Osteoblast (primary cell): Measurements from ENCODE around the gene C17orf50. TPM values are rescaled to one million over a fixed set of nuclear protein-coding genes. Genes with fewer than 3 reads are reported as not detected.
A peak's percentile ranks its signal among the peaks of the same experiment; 100 is the strongest.

ENCODE experiments used
- DNase-seq: peaks from one replicate; pipeline ENCODE4 v3.0.0; 2011; ENCODE audit warnings: low spot score, mixed read lengths; ENCODE audit not compliant: insufficient read length; ENCODE audit errors: missing footprints
- H2AFZ ChIP-seq: 2 replicates; pipeline ENCODE4 v1.6.0; 2011; ENCODE audit warnings: mild to moderate bottlenecking, low read length
- H3K27ac ChIP-seq: 2 replicates; pipeline ENCODE4 v1.5.1; 2011; ENCODE audit warnings: mild to moderate bottlenecking, low read depth, low read length, moderate library complexity
- H3K27me3 ChIP-seq: 2 replicates; pipeline ENCODE4 v1.6.0; 2012; ENCODE audit warnings: mild to moderate bottlenecking, control low read depth, inconsistent platforms, low read length, moderate library complexity; ENCODE audit not compliant: insufficient read depth
- H3K36me3 ChIP-seq: 2 replicates; pipeline ENCODE4 v1.5.1; 2011; ENCODE audit warnings: mild to moderate bottlenecking, low read length, control low read depth, moderate library complexity; ENCODE audit not compliant: insufficient read depth
- H3K4me1 ChIP-seq: 2 replicates; pipeline ENCODE4 v1.5.1; 2011; ENCODE audit warnings: mild to moderate bottlenecking, low read length, control low read depth, moderate library complexity; ENCODE audit not compliant: insufficient read depth
- H3K4me2 ChIP-seq: 2 replicates; pipeline ENCODE4 v1.6.0; 2011; ENCODE audit warnings: mild to moderate bottlenecking, low read length; ENCODE audit not compliant: insufficient read depth
- H3K4me3 ChIP-seq: fragments of 200-600 bp; sonication (generic); 3 replicates; pipeline ENCODE4 v1.5.1; 2012; ENCODE audit warnings: mild to moderate bottlenecking, low read length, inconsistent platforms; ENCODE audit not compliant: insufficient read depth
- H3K79me2 ChIP-seq: 2 replicates; pipeline ENCODE4 v1.6.0; 2012; ENCODE audit warnings: mild to moderate bottlenecking, low read length, control low read depth, inconsistent platforms; ENCODE audit not compliant: insufficient read depth
- H3K9me3 ChIP-seq: 2 replicates; pipeline ENCODE4 v1.5.1; 2011; ENCODE audit warnings: low read depth, low read length, control low read depth
- H4K20me1 ChIP-seq: 2 replicates; pipeline ENCODE4 v1.6.0; 2012; ENCODE audit warnings: mild to moderate bottlenecking, low read length, control low read depth; ENCODE audit not compliant: insufficient read depth
- CTCF ChIP-seq: IDR thresholded peaks from 2 replicates; pipeline ENCODE4 v1.5.1; 2011; ENCODE audit warnings: mild to moderate bottlenecking, low read depth, low read length, moderate library complexity; ENCODE audit errors: extremely low read depth
- total RNA-seq: library from RNA; depleted of rRNA; stranded (reverse); fragments of >200 nt; gene quantifications from 2 replicates; pipeline ENCODE4 v1.2.3, GENCODE V29; 2012

C17orf50 gene
- total RNA-seq, 1 donor = not detected

GRCh38 chr17:35732806-35733136 is 27.9 kb upstream of the C17orf50 start:
- H3K79me2 ChIP-seq = no peaks in the 10 kb centered on the region
- H3K9me3 ChIP-seq = no peaks in the 10 kb centered on the region
- no peaks in the 10 kb centered on the region for H3K36me3 ChIP-seq
- no peak overlapping the region for H2AFZ ChIP-seq
- H3K4me3 ChIP-seq = no peak overlapping the region
- H3K27me3 ChIP-seq = no peaks in the 10 kb centered on the region
- DNase-seq = peak; percentile 72
- TF ChIP-seq CTCF = no peak
- H3K4me2 ChIP-seq = peak overlapping the region; percentile 74
- H4K20me1 ChIP-seq = peaks cover 5% of the 10 kb centered on the region
- H3K27ac ChIP-seq = no peak overlapping the region
- peaks cover 6% of the 10 kb centered on the region for H3K4me1 ChIP-seq

GRCh38 chr17:35733366-35733765 is 27.3 kb upstream of the C17orf50 start:
- H3K36me3 ChIP-seq = no peaks in the 10 kb centered on the region
- no peak overlapping the region for H3K27ac ChIP-seq
- H3K4me2 ChIP-seq = no peak overlapping the region
- H3K4me3 ChIP-seq = no peak overlapping the region
- no peaks in the 10 kb centered on the region for H3K9me3 ChIP-seq
- H3K4me1 ChIP-seq = peaks cover 6% of the 10 kb centered on the region
- peaks cover 5% of the 10 kb centered on the region for H4K20me1 ChIP-seq
- peaks cover 4% of the 10 kb centered on the region for H3K27me3 ChIP-seq
- peak; percentile 60 for DNase-seq
- TF ChIP-seq CTCF = no peak
- H3K79me2 ChIP-seq = no peaks in the 10 kb centered on the region
- H2AFZ ChIP-seq = no peak overlapping the region

GRCh38 chr17:35734396-35734795 is 26.3 kb upstream of the C17orf50 start:
- peaks cover 6% of the 10 kb centered on the region for H3K4me1 ChIP-seq
- no peaks in the 10 kb centered on the region for H3K36me3 ChIP-seq
- H3K79me2 ChIP-seq = no peaks in the 10 kb centered on the region
- H2AFZ ChIP-seq = no peak overlapping the region
- H3K4me2 ChIP-seq = no peak overlapping the region
- peaks cover 5% of the 10 kb centered on the region for H4K20me1 ChIP-seq
- no peak overlapping the region for H3K4me3 ChIP-seq
- H3K27ac ChIP-seq = no peak overlapping the region
- peak; percentile 78 for DNase-seq
- H3K27me3 ChIP-seq = peaks cover 12% of the 10 kb centered on the region
- no peaks in the 10 kb centered on the region for H3K9me3 ChIP-seq
- TF ChIP-seq CTCF = no peak

GRCh38 chr17:35735036-35735805 is 25.5 kb upstream of the C17orf50 start:
- Histone ChIP-seq H3K36me3 (no peaks in the 10 kb centered on the region), H3K4me3 (no peak overlapping the region), H2AFZ (no peak overlapping the region), H3K4me2 (no peak overlapping the region), H4K20me1 (peaks cover 5% of the 10 kb centered on the region), H3K4me1 (peaks cover 6% of the 10 kb centered on the region), H3K79me2 (no peaks in the 10 kb centered on the region), H3K27me3 (peaks cover 20% of the 10 kb centered on the region), H3K27ac (no peak overlapping the region), H3K9me3 (no peaks in the 10 kb centered on the region)
- no peak for TF ChIP-seq CTCF
- DNase-seq = peak; percentile 77
